ENCODE data around the gene RBM42. TPM values are rescaled to one million over a fixed set of nuclear protein-coding genes. Genes with fewer than 3 reads are reported as not detected.

The RBM42 gene
- total and polyA plus RNA-seq, 9 of the 15 experiments (the other 6 are each of a cell fraction or from before 2014, with no cell fraction given), result 5.7 to 149 (median 32.4) TPM

DNA sequence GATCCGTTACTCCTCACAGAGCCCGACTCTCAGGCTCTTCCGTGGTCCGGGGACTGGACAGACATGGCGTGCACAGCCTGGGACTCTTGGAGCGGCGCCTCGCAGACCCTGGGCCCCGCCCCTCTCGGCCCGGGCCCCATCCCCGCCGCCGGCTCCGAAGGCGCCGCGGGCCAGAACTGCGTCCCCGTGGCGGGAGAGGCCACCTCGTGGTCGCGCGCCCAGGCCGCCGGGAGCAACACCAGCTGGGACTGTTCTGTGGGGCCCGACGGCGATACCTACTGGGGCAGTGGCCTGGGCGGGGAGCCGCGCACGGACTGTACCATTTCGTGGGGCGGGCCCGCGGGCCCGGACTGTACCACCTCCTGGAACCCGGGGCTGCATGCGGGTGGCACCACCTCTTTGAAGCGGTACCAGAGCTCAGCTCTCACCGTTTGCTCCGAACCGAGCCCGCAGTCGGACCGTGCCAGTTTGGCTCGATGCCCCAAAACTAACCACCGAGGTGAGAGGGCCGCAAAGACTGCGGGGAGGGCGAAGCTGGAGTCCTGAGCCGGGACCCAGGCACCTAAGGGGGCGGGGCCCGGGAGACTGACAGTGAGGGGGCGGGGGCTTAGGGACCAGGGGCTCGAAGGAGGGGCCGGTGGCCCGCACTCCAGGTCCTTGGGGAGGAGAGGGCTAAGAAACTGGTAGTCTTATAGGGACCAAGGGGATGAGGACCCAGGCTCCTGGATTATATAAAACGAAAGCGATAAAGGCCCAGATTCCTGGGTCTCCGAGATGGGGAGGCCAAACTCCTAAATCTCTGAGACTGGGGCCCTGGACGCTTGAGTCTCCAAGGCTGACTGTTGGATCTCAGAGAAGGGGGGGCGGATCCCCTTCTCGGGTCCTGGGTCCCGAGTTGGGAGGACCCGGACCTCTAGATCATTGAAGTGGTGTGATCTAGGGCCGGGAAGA lies 14.7 kb downstream of the RBM42 start (continued):
- TF ChIP-seq KDM5B (IDR thresholded peaks at IDR 0.05; ENCODE audit: insufficient replicate concordance, low read depth, low read length), result peak; percentile 80
- TF ChIP-seq NR2C2 (CRISPR knock-in tag; IDR thresholded peaks at IDR 0.05), result peak; percentile 84
- TF ChIP-seq NR2C2 (tag; IDR thresholded peaks at IDR 0.05), result no peak
- peak; percentile 75 to 93 for TF ChIP-seq MNT (conservative IDR thresholded peaks at IDR 0.05)
- peak; percentile 28; the same call in 1 of the 2 replicates for TF ChIP-seq HLTF (IDR thresholded peaks at IDR 0.05)
- peak; percentile 65 to 70; a peak in 3 of 4 replicates for TF ChIP-seq NRF1 (conservative IDR thresholded peaks at IDR 0.05 in 1 of 2, IDR thresholded peaks at IDR 0.05 in 1 of 2)
- no peak for TF ChIP-seq XRCC4 (IDR thresholded peaks at IDR 0.05; ENCODE audit: extremely low read depth, insufficient read depth, insufficient read length)
- TF ChIP-seq RAD21 (CRISPR knock-in tag; conservative IDR thresholded peaks at IDR 0.05 in 1 of 2, IDR thresholded peaks at IDR 0.05 in 1 of 2), result peak in 1 of 2 experiments; percentile 35; a peak in 2 of 4 replicates
- no peak; the same call in 1 of the 2 replicates for TF ChIP-seq CBFA2T3 (IDR thresholded peaks at IDR 0.05)
- peak; percentile 99 for TF ChIP-seq JUND (IDR thresholded peaks at IDR 0.05; ENCODE audit: borderline replicate concordance, low read depth, low read length)
- TF ChIP-seq JUND (tag; IDR thresholded peaks at IDR 0.05; ENCODE audit: borderline replicate concordance, low read depth, low read length), result no peak
- TF ChIP-seq NFXL1 (CRISPR knock-in tag; IDR thresholded peaks at IDR 0.05), result no peak
- no peak for TF ChIP-seq AFF1 (IDR thresholded peaks at IDR 0.05; ENCODE audit: low read depth in 1 of 2, partially characterized antibody in 2 of 2)
- TF ChIP-seq FIP1L1 (IDR thresholded peaks at IDR 0.05; ENCODE audit: low read depth, low read length, poor library complexity, severe bottlenecking), result peak; percentile 81
- TF ChIP-seq, protein P1, sequence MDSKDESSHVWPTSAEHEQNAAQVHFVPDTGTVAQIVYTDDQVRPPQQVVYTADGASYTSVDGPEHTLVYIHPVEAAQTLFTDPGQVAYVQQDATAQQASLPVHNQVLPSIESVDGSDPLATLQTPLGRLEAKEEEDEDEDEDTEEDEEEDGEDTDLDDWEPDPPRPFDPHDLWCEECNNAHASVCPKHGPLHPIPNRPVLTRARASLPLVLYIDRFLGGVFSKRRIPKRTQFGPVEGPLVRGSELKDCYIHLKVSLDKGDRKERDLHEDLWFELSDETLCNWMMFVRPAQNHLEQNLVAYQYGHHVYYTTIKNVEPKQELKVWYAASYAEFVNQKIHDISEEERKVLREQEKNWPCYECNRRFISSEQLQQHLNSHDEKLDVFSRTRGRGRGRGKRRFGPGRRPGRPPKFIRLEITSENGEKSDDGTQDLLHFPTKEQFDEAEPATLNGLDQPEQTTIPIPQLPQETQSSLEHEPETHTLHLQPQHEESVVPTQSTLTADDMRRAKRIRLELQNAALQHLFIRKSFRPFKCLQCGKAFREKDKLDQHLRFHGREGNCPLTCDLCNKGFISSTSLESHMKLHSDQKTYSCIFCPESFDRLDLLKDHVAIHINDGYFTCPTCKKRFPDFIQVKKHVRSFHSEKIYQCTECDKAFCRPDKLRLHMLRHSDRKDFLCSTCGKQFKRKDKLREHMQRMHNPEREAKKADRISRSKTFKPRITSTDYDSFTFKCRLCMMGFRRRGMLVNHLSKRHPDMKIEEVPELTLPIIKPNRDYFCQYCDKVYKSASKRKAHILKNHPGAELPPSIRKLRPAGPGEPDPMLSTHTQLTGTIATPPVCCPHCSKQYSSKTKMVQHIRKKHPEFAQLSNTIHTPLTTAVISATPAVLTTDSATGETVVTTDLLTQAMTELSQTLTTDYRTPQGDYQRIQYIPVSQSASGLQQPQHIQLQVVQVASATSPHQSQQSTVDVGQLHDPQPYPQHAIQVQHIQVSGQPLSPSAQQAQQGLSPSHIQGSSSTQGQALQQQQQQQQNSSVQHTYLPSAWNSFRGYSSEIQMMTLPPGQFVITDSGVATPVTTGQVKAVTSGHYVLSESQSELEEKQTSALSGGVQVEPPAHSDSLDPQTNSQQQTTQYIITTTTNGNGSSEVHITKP (IDR thresholded peaks at IDR 0.05; ENCODE audit: partially characterized antibody), result peak; percentile 100
- TF ChIP-seq CSDE1 (IDR thresholded peaks at IDR 0.05), result no peak
- 0 out of 2 replicates have a peak, but pooled peaks have one; percentile 20 for TF ChIP-seq ZBED1 (IDR thresholded peaks at IDR 0.05)

Measured in K562 (cell line).